Putamen (tissue), 1 donor: ENCODE results near the gene PAPPA.

Experiments
- DNase-seq: peaks from one replicate; pipeline ENCODE4 v3.0.0-alpha.2; 2016; ENCODE audit warnings: low spot score

PAPPA gene

GRCh38 chr9:116420993-116421538, 267.5 kb downstream of the PAPPA start:
- no peak for DNase-seq

GRCh38 chr9:116422119-116422979, 268.8 kb downstream of the PAPPA start:
- no peak for DNase-seq

- DNase-seq = no peak
Measured at GRCh38 chr9:116423149-116423548, 269.6 kb downstream of the PAPPA start.

- DNase-seq = no peak
Measured at GRCh38 chr9:116425244-116425643, 271.7 kb downstream of the PAPPA start.

GRCh38 chr9:116430849-116431248, 277.3 kb downstream of the PAPPA start:
- DNase-seq = no peak

GRCh38 chr9:116432051-116432450, 278.5 kb downstream of the PAPPA start:
- DNase-seq = no peak

GRCh38 chr9:116434314-116434713, 280.7 kb downstream of the PAPPA start:
- DNase-seq = no peak

GRCh38 chr9:116435706-116436105, 282.1 kb downstream of the PAPPA start:
- no peak for DNase-seq

- DNase-seq = no peak
Measured at GRCh38 chr9:116436121-116436520, 282.5 kb downstream of the PAPPA start.

- no peak for DNase-seq
Measured at GRCh38 chr9:116437411-116438370, 284.1 kb downstream of the PAPPA start.

- DNase-seq = no peak
Measured at GRCh38 chr9:116442528-116442927, 288.9 kb downstream of the PAPPA start.

GRCh38 chr9:116447934-116448333, 294.3 kb downstream of the PAPPA start:
- DNase-seq = no peak

GRCh38 chr9:116448431-116448830, 294.8 kb downstream of the PAPPA start:
- no peak for DNase-seq

GRCh38 chr9:116449949-116450348, 296.4 kb downstream of the PAPPA start:
- DNase-seq = no peak

- no peak for DNase-seq
Measured at GRCh38 chr9:116450378-116451139, 297.0 kb downstream of the PAPPA start.

- DNase-seq = no peak
Measured at GRCh38 chr9:116451500-116452115, 298.0 kb downstream of the PAPPA start.
